ENCODE measurements around the gene VPS26C.
A peak's percentile ranks its signal among the peaks of the same experiment; 100 is the strongest.

The VPS26C gene

DNA sequence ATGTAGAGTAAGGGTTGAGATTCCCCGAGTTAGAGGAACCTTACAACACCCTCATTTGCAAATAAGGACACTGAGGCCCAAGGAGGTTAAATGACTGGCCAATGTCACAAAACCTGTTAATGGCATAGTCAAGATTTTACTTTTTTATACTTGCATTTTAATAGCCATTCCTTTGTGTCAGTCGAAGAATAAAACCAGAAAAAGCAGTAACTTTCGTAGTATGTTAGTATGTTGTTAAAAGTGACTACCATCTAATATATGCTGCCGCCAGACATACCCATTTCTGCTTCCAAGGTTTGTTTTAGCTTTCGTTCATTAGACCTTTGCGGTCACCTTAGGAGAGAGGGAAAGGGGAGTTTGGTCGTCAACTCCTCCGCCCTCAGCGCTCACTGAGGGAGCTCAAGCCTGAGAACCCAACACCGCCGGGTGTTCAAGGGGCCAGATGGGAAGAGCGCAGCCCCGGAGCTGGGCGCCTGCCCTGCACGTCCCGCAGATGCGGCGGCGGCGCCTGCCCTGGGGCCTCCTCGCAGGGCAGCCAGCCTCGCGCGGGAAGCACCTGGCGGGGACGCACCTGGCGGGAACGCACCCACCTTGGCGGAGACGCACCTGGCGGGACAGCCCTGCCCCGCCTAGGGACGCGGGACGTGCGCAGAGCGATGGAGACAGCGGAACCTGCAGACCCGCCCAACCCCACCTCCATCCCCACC is 466 bp downstream of the VPS26C start:
- no peak for DNase-seq (ENCODE audit: extremely low read depth in 1 of 2, low read depth in 1 of 2)

DNA sequence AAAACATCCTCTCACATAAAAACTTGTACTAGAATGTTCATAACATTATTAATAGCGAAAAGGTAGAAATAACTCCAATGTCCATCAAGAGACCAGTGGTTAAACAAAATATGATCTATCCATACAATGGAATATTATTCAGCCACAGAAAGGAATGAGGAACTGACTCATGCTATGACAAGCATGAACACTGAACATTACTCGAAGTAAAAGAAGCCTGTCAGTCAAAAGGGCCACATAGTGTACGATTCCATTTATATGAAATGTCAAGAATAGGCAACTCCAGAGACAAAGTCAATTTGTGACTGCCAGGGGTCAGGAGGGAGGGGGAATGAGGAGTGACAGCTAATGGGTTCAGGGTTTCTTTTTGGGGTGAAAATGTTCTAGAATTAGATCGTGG is 2.3 kb downstream of the VPS26C start:
- no peak for DNase-seq (ENCODE audit: extremely low read depth in 1 of 2, low read depth in 1 of 2)

DNA sequence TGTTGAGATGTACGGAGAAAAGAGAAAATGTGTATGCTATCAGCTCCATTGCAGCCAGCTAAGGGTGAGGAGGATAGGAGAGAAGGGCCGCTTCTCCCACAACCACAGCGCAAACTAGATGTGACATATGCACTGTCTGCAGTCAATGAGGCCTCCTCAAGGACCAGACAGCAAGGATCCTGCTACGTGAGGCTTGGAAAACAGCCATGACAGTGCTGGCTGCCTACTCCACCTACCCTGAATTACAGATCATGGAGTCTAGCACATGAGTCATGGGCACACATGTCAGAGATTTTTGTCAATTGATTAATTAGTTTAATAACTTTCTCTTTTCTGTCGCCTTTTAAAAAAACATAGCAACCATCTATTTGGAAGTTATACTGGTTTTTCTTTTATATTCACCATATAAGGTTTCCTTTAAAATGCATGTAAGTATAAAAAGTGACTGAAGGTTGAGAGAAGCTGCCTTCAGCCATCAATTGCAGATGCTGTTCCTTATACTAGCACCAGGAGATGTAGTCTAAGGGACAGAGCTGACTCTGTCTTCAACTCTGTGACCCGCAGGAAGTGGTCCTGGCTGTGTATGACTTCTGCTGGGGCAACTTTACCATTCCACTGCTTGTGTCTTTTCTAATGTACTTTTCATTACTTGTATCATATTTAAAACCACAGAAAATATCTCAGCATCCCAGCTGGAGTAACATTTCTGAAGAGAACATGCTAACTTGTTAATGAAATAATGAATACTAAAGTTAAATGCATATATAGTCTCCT is 3.1 kb downstream of the VPS26C start:
- DNase-seq (ENCODE audit: extremely low read depth in 1 of 2, low read depth in 1 of 2): no peak

DNA sequence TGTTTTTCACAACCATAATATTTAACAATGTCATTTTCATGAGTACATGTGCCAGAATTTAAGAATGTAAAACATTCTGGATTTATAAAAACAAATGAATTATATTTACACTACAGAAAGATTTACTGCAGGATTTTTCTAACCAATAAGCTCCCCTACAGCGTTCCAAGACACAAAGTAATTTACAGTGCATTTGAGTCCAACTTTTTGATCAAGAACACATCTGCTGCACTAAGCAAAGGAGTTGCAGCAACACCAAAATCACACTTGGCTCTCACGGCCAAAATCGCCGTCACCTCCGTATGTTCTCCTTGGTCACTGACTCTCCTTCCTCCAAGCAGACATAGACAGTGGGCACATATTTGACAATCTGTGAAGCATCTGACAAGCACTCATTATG is 7.7 kb downstream of the VPS26C start:
- no peak for DNase-seq (ENCODE audit: extremely low read depth in 1 of 2, low read depth in 1 of 2)

DNA sequence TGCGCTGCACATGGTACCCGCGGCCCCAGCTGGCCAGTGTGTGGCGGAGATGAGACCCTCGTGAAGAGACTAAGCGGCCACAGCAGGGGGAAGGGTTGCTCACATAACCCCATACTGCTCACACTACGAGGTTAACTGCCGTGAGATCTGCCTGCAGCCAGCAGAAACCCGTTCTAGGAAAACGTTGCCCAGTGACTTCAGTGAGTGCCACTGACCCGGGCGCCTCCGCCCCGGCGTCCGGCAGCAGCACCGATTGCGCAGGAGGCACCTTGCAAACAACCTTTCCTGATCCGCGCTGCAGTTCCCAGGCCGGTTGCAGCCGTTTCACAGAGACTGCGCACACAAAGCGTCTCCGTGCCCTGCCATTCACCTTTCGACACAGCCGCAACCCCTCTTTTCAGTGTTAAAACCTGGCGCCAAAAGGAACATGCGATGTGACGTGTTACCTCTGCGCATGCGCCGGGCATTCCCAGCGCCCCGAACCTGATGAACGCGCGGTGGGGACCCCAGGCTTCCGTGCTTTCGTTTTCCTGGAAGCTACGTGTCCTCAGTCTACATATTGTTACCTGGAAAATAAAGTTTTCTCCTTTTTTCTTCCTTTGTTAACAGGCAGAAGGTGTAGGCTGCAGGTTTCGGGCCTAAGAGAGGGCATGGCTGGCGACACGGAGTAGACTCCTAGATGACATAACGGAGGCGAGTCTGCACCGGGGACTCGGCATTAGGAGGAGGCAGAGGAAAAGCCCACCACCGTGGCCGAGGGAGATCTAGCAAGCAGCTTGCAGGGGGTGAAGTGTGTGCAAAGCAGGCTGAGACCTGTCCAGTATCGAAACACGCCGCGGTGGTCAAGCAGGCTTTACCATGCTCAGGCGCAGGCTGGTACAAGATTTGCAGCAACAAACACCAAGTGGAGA is 8.9 kb downstream of the VPS26C start:
- DNase-seq (ENCODE audit: extremely low read depth in 1 of 2, low read depth in 1 of 2): peak; percentile 49 to 62

DNA sequence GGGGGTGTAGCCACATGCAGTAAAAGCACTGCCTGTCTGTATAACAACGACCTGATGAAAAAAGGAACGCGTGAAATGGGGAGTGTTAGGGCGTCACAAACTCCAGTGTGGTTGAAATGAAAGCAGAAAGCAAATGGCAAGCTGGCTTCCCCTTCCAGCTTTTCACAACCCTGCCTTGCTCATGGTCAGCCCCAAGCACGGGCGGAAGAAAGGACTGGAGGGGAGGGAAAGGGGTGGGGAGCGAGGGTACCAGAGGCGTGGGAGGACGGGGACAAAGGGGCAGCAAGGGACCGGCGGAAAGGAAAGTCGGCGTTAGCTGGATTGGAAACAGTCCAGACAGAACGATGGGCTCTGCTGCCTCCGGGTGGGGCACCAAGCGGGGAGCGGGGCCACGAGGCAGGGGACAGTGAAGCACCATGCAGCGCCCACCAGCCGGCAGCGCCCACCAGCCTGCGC is 9.6 kb downstream of the VPS26C start:
- no peak for DNase-seq (ENCODE audit: extremely low read depth in 1 of 2, low read depth in 1 of 2)

DNA sequence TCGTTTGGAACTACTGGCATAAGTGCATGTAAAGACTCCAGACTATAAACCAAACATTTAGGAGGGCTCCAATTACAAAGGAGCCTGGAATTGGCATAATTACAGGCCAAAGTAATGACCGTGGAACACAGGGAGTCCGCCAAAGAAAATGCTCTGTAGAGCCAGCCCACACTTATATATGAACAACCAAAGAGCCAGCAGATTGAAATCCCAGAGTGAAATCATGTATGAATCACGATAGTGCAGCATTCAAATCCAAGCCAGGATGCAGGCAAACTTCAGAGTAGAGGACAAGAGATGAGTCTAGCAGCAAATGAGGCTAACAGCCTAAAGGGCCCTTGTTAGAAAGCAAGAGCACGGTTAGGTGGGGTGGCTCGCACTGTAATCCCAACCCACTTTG is 13.1 kb downstream of the VPS26C start:
- DNase-seq (ENCODE audit: extremely low read depth in 1 of 2, low read depth in 1 of 2): no peak

DNA sequence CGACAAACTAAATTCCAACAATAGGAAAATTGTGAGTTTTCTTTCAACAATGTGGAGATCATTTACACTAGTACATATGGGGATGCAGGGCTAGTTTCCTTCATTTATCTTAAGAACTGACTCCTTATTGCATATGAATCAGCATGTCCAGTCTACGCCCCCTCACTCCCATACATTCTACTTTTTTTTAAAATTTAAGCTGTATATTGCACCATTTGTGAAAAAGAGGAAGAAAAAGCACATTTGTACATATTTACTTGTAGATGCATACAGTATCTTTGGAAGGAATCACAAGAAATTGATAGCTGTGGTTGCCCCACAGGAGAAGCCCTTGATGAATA is 15.9 kb downstream of the VPS26C start:
- no peak for DNase-seq (ENCODE audit: extremely low read depth in 1 of 2, low read depth in 1 of 2)

DNA sequence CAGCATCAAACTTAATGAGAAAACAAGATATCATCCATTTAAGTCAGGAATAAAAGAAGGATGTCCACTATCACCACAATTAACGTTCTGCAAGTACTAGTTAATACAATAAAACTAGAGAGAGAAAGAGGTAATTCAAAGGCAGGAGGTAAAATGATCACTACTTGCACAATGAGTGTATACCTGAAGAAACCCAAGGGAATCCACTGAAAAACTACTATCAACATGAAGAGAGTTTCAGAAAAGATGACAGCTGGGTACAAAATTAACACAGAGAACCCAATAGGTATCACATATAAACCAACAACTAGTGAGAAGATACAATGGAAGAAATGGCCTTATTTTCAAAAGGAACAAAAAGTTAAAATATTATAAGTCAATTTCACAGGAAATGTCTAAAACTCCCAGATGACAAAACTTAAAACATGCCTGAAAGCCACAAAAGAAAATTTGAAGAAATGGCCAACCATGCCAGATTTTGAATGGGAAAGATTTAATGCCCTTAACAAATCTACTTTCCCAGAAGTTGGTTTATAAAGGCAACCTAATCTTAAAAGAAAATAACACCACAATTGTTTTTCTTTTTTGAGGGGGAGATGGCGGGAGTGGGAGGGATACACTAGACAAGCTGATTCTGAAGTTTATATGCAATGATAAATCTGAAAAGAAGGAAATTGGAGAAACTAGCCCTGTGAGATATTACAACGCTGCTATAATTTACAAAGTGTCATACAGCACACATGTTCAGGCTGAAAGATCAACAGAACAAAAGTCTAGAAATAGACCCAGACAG is 17.8 kb downstream of the VPS26C start:
- no peak for DNase-seq (ENCODE audit: extremely low read depth in 1 of 2, low read depth in 1 of 2)

DNA sequence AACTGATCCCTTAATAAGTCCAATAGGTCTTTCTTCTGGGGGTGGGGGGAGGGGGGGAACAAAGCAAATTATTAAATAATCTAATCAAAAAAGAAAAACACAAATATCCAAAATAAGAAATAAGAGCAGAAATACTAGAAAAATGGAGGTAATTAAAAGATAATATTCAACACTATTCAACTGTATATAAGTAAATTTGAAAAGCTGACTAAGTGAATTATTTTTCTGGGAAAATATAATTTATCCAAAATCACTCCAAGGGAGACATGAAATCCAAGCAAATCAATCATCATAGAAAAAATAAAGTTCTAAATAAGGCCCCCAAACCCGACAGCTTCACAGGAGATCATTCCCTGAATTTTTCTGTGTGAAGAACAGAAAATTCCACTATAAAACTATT is 18.8 kb downstream of the VPS26C start:
- no peak for DNase-seq (ENCODE audit: extremely low read depth in 1 of 2, low read depth in 1 of 2)

DNA sequence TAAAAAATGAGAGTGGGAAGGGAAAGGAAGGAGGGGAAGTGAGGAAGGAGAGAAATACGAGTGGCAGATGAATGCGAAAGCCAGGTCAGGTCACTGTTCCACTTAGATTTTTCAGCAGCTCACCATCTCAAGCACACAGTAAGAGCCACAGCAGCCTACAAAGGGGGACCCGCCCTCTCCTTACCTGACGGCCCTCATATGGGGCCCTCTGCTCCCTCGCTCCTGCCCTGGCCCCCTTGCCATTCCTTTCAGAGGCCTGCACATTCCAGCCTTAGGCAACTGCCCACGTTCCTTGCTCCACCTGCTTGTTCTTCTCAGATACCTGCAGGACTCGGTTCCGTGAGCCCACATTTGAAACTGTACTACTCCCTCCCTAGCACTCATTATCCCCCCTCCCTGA is 22.0 kb downstream of the VPS26C start:
- DNase-seq (ENCODE audit: extremely low read depth in 1 of 2, low read depth in 1 of 2): no peak

DNA sequence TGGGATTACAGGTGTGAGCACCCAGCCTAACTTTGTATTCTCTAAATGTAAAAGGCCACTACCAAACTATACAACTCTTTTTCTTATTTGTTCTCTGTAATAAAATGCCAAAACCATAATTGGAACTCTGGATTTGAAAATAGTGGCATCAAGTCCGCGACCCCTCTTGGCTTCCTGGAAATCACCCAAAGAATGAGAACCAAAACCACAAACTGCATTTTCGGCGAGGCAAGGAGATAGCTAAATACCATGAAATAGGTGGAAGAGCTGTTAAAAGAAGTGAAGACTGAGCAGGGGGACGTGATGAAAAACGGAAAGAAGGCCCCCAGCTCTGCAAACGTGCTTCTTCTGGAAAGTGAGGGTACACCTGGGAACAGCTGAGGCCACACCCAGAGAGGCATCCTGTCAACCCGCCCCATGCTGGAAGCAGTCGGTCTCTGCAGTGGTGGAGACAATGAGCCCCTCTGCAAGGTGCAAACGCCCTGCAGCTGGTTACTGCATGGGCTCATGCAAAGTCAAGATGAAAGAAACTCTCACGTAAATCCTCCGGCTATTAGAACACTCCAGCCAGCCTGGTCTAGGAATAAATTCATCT is 22.5 kb downstream of the VPS26C start:
- no peak for DNase-seq (ENCODE audit: extremely low read depth in 1 of 2, low read depth in 1 of 2)

DNA sequence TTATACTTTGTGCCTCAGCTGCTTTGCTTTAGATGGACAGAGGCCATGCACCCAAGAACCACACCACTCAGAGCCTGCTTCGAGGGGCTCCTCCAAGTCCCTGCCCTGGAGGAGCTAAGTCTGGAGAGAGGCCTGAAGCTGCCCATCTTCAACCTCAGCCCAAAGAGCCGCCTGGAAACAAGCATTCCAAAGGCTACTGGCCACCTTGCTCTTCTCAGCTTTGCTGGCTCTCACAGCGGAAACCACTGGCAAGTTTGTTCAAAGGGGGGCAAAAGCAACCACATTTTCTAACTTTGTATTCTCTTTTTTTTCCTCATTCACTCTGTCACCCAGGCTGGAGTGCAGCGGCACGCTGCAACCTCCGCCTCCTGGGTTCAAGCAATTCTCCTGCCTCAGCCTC is 23.2 kb downstream of the VPS26C start:
- DNase-seq (ENCODE audit: extremely low read depth in 1 of 2, low read depth in 1 of 2): no peak

DNA sequence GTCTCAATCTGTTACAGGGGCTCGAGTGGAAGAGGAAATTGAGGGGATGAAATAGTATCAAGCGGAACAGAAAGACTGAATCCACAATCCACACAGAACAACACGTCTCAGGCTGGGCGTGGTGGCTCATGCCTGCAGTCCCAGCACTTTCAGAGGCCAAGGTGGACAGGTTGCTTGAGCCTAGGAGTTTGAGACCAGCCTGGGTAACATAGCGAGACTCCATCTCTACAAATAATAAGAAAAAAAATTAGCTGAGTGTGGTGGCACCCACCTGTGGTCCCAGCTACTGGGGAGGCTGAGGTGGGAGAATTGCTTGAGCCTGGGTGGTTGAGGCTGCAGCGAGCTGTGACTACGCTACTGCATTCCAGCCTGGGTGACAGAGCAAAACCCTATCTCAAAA is 25.7 kb downstream of the VPS26C start:
- DNase-seq (ENCODE audit: extremely low read depth in 1 of 2, low read depth in 1 of 2): no peak

DNA sequence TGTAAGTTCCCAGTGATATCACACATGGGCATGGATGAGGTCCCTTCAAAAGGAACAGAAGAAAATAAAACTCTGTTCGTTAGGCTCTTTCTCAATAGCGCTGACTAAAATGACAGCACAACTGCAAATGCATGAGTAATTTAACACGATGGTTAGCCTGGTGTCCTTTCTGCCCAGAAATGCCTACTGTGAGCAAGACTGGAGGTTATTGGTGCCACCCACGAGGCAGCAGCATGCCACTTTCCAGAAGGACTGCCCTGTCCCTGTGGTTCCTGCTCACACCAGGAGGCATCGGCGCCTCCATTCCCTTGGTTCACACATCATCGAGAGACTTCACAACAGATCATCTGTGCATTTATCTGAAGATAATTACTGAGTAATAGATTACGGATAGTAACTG is 26.2 kb downstream of the VPS26C start:
- DNase-seq (ENCODE audit: extremely low read depth in 1 of 2, low read depth in 1 of 2): no peak

DNA sequence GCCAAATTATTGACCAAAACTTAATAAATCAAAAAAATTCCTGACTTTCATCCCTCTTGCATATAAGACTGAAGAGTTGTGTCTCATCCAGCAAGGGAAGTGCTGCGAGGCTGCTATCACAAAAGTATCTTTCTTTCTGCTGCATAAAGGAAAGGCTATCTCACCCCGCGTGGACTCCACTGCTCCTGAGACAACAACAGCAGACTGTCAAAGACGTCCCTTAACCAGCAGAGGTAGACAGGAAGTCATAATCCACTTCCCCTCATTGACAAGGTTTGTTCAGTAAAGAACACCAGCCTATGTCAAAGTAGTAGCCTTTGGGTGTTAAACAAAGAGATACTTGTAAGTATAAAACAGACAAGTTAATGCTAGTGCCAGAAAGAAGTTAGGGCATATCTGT is 29.4 kb downstream of the VPS26C start:
- no peak for DNase-seq (ENCODE audit: extremely low read depth in 1 of 2, low read depth in 1 of 2)

DNA sequence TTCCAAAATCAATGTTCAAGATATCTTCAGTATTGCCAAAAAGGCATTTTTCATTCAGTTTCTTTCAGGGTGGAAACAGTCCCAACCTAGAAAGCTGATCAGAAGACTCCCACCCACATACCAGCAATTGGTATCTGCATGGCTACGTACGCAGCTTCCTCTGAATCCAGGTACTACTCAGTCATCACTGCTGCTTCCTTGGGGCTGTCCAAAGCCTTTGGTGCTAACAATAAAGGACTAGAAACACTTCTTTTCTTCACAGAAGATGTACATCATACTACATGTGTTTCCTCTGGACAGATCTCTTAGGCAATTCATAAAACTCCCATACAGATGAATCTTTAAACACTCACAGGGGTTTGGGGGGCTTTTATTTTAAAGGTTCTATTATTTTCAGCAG is 29.8 kb downstream of the VPS26C start:
- DNase-seq (ENCODE audit: extremely low read depth in 1 of 2, low read depth in 1 of 2): no peak

DNA sequence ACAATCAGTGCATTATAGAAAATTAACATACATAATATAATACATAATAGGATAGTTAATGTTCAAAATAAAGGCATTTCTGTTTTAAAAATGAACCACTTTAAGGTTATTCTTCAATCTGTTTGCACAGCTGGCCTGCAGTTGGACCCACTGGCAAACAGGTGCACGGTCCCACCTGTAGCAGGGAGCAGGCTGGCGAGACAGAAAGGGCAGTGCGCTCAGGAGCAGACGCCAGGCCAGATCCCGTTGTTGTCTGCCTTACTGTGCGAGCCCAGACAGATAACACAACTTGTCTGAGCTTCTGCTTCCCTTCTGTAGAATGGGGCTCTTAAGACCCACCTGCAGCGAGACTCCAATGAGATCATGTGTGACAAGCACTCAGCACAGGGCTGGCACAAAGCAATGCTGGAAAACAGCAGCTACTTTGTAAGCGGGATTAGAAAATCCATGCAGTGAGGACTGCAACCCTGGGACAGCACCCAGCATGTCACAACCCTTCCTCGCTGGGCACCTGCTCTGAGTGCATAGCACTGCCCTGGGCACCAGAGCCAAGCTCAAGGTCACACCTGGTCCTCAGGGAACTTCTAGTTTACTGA is 33.5 kb downstream of the VPS26C start:
- DNase-seq (ENCODE audit: extremely low read depth in 1 of 2, low read depth in 1 of 2): no peak

DNA sequence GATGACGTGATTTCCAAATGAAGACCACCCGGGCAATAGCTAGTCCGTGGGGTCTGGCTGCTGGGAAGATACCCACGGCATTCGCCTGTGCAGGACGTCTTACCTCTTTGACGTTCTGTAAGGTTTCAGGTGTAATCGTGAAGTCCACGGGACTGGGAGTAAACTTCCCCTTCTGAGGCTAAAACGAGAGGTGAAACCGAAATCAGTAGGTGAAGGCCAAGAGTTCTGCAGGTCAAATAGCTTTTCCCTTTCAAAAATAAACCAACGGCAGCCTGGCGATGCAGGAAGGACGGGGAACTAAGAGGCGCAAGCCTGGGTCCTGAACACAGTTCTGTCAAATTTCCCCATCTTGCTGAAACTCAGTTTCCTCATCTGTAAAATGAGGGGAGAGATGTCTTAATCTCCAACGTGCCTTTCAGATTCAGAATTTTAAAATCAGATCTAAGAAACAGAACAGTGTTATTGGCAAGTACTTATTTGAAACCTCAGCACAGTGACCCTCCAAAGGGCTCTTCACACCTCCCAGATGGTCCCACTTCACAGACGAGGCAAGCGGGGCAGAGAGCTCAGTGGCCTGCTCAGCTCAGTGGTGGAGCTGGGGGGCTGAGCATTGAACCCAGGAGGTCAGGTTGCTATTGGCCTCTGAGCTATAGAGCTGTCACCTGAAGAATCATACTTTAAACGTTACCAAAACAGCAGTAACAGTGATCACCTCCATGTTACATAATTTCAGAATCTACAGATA is 34.7 kb downstream of the VPS26C start:
- DNase-seq (ENCODE audit: extremely low read depth in 1 of 2, low read depth in 1 of 2): no peak

Measured in activated CD8-positive, alpha-beta memory T cell treated with anti-CD3 and anti-CD28 coated beads for 1 hour (primary cell).